ENCODE data around the gene DUSP12.
"Not testable (repeated sequence)": the region's sequence is repeated elsewhere in the genome, so short reads cannot be mapped to it uniquely, and the experiment has no call there.

Gene DUSP12, protein sequence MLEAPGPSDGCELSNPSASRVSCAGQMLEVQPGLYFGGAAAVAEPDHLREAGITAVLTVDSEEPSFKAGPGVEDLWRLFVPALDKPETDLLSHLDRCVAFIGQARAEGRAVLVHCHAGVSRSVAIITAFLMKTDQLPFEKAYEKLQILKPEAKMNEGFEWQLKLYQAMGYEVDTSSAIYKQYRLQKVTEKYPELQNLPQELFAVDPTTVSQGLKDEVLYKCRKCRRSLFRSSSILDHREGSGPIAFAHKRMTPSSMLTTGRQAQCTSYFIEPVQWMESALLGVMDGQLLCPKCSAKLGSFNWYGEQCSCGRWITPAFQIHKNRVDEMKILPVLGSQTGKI

GRCh38 chr1:161749509-161750407 is at the start of gene DUSP12:
Gene DUSP12, plus strand, starts transcription at chr1:161749786. Its CDS starts 16 bp downstream, at chr1:161749802.
- DNase-seq (ENCODE audit: low read depth in 2 of 2, low spot score in 1 of 2): peak; percentile 53 to 71

GRCh38 chr1:161702250-161702649 is 47.3 kb upstream of the DUSP12 start:
- DNase-seq (ENCODE audit: low read depth in 2 of 2, low spot score in 1 of 2): no peak

DNA sequence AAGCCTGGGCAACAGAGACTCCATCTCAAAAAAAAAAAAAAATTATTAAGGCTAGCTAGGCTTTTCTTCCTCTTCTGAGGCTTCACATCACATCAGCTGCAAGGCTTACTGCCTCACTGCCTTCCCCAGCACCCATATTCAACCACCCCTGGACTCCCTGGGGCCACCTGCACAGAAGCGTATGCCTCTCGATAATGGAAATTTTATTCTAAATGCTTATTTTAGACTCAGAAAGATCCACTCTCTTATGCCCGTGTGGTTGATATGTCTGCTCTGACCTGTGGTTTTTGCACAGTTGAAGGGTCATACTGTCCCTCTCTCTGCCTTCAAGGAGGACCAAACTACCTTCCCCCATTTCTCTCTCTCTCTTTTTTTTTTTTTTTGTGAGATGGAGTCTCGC is 44.0 kb upstream of the DUSP12 start:
- no peak for DNase-seq (ENCODE audit: low read depth in 2 of 2, low spot score in 1 of 2)

- DNase-seq (ENCODE audit: low read depth in 2 of 2, low spot score in 1 of 2): no peak
Measured at GRCh38 chr1:161706113-161706481, 43.5 kb upstream of the DUSP12 start.

- DNase-seq (ENCODE audit: low read depth in 2 of 2, low spot score in 1 of 2): no peak
Measured at GRCh38 chr1:161706482-161707347, 42.9 kb upstream of the DUSP12 start, which contains the start of gene FCRLA. Gene FCRLA, plus strand, starts transcription at chr1:161707229. Its CDS starts 36 bp downstream, at chr1:161707265.

- DNase-seq (ENCODE audit: low read depth in 2 of 2, low spot score in 1 of 2): no peak
Measured at GRCh38 chr1:161707503-161707902, 42.1 kb upstream of the DUSP12 start.

GRCh38 chr1:161709373-161709772 is 40.2 kb upstream of the DUSP12 start:
- no peak for DNase-seq (ENCODE audit: low read depth in 2 of 2, low spot score in 1 of 2)

DNA sequence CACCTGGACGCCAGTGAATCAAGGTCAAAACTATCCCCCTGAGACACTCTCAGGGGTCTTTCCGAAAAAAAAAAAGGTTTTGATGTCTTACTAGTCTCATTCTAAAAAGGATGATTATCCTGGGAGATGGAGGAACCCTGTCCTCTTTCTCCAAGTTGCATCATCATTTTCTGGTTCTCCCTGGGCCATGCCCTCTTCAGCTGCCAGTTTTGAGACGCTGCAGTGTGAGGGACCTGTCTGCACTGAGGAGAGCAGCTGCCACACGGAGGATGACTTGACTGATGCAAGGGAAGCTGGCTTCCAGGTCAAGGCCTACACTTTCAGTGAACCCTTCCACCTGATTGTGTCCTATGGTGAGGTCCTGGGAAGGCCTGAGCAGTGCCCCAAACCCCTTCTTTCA is 39.0 kb upstream of the DUSP12 start:
- no peak for DNase-seq (ENCODE audit: low read depth in 2 of 2, low spot score in 1 of 2)

- no peak for DNase-seq (ENCODE audit: low read depth in 2 of 2, low spot score in 1 of 2)
Measured at GRCh38 chr1:161718559-161719324, 30.8 kb upstream of the DUSP12 start.

DNA sequence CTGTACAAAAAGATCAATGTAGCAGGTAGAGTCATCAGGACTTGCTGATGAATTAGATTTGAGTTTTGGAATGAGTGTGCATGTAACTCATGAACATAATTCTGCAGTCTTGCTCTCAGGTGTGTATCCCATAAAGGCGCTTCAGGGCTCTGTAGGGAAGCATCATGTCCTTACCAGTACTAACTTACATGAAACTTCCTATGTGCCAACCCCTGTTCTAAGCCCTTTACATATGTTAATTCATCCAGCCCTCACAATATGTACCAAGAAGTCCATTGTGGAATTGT is 30.3 kb upstream of the DUSP12 start:
- no peak for DNase-seq (ENCODE audit: low read depth in 2 of 2, low spot score in 1 of 2)

- no peak for DNase-seq (ENCODE audit: low read depth in 2 of 2, low spot score in 1 of 2)
Measured at GRCh38 chr1:161720422-161720821, 29.2 kb upstream of the DUSP12 start.

DNA sequence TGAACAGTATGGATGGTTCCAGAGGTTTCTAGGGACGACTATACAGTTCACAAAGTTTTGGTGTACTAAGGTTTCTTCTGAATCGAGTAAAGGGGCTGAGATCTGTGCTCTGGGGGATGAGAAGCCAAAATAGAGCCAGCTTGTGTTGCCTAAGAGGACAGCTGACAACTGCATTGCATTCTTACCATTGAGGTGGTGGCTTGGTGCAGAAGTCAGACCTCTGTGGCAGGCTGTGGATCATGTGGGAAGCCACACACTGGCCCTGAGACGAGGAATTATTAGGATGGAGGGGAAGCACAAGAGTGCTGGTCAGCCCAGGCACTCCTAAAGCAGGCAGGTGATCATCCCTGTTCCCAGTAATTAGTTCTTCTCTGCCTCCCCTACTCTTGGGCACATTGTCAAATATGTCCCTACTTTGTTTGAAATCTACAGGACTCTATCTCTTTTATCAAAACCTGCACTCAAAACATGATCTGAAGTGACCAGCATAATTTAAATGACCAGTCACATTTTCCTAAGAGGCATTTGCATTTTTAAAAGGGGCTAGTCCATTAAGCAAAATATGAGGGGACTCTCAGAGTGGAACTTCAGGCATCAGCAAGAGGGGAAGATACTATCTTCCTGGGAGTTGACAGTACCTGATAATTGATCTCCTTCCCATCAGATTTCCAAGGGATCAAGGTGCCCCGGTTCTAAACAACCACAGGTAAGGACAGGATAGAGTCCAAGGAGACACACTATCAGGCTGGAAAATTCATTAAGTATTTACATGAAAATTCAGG is 28.4 kb upstream of the DUSP12 start, which contains the start of gene FCRLB:
Gene FCRLB, plus strand, starts transcription at position 589 of the 782 bp plus-strand sequence. CDS start 1,129 bp downstream, outside the sequence.
- DNase-seq (ENCODE audit: low read depth in 2 of 2, low spot score in 1 of 2): no peak

GRCh38 chr1:161721738-161722343 is 27.7 kb upstream of the DUSP12 start:
- DNase-seq (ENCODE audit: low read depth in 2 of 2, low spot score in 1 of 2): no peak

DNA sequence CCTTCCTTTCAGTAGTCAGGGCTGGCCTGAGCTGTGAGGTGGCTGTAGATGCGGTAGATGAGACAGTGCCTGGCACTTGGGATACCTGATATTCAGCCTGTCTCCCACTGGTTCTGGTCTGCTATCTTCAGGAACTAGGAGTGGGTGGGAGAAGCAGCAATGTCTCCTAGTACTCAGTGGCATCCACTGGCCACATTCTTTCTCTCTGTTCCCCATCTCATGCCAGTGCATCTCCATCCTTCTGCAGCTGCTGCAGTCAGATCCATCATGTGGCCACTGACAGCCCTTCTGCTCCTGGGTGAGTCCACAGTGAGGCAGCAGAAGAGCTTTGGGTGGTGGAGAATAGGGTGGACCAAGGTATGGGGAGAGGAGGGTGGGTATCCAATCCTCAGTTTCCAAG is 27.2 kb upstream of the DUSP12 start:
- no peak for DNase-seq (ENCODE audit: low read depth in 2 of 2, low spot score in 1 of 2)

DNA sequence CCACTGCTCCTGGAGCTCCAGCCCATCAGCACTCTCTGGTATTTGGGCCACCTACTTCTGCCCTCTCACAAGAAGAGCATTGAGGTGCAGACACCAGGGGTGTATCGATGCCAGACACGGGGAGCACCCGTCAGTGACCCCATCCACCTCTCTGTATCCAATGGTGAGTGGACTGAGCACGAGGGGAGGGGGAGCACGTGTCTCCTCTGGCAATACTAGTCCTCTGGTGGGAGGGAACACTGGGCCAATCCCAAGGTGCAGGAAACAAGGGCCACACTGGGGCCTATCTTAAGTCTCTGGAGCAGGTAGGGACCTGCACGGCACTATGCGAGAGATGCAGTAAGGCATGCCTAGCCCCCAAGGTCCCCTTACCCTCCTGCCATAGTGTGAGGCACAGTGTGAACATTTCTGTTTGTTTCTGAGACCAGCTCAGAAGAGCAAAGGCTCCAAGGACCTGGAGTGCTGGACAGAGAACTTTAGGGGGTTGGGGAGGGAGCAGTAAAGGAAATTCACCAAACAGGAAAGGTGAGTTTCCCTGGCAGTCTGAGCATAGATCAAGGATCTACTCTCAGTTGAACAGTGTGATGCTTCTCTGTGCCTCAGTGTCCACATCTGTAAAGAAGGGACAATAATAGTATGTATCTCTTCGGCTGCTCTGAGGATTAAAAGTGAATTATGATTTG is 26.0 kb upstream of the DUSP12 start:
- no peak for DNase-seq (ENCODE audit: low read depth in 2 of 2, low spot score in 1 of 2)

DNA sequence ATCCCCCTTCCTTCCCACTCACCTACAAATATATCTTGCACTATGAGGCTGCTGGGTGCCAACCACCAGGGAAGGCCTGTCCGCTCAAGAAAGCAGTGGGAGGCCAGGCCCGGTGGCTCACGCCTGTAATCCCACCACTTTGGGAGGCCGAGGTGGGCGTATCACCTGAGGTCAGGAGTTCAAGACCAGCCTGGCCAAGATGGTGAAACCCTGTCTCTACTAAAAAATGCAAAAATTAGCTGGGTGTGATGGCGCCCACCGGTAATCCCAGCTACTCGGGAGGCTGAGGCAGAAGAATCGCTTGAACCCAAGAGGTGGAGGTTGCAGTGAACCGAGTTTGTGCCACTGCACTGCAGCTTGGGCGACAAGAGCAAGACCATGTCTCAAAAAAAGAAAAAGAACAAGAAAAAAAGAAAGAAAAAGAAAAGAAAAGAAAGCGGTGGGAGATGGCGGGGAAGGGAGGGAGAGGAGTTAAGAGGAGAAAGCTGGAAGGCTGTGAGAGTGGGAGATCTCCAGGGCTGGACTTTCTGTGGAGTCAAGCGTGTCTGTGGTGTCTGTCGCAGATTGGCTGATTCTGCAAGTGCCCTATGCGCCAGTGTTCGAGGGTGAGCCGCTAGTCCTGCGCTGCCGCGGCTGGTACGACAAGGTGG is 24.2 kb upstream of the DUSP12 start:
- not testable (repeated sequence) for DNase-seq (ENCODE audit: low read depth in 2 of 2, low spot score in 1 of 2)

DNA sequence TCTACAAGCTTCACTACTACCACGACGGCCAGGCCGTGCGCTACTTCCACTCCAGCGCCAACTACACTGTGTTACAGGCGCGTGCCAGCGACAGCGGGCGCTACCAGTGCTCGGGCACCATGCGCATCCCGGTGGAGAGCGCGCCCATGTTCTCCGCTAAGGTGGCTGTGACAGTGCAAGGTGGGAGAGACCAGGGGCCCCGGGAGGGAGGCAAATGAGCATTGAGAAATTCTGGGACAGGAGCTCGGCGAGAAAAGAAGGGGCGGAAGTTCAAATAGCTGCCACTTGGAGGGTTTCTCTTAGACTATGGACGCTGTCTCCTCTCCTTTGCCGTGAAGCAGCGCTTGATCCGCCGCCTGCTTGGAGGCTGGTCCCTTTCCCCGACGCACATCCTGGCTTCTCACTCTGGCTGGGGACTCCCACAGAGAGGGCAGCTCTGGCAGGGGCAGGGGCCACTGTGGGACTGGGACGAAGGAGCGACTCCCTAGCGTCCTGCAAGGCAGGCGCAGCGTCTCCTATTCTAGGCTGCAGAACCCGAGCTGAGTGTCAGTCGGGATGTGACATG is 23.6 kb upstream of the DUSP12 start:
- no peak for DNase-seq (ENCODE audit: low read depth in 2 of 2, low spot score in 1 of 2)
